ENCODE data around the gene EXOC5.
A peak's percentile ranks its signal among the peaks of the same experiment; 100 is the strongest.

Gene EXOC5

GRCh38 chr14:57168138-57168679 lies 100.5 kb downstream of the EXOC5 start:
- H3K4me3 ChIP-seq (ENCODE audit: low read length) = no peak overlapping the region
- DNase-seq (ENCODE audit: low read depth) = no peak
- no peak for TF ChIP-seq CTCF (conservative IDR thresholded peaks at IDR 0.05; ENCODE audit: low read length)

DNA sequence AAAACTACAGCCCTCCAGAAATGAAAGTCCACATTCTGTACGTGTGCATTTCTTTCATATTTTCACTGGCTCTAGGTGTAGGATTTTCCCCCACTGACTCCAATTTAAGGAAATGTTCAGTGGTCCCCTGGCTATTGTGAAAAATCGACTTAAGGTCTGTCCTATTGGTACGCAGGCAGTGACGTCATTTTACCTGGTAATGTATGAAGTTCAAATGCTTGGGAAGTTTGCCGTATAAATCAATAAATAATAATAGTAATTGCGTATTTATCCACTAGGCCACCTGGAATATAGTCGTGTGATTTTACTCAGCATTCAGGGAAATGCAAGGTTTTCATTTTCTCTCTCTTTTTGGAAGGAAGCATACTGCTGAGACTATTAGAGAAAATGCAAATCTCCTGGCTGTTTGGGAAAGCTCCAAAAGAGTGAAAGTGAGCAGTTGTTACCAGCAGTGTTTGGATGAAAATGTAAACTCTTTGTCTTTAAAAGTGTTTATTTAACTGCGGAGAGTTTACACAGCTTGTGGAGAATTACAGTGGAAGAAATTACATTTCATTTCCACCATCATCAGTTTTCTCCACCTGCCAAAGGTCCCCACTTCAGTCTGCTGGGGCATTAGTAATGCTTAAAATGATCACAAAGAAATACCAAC lies 107.0 kb downstream of the EXOC5 start:
- DNase-seq (ENCODE audit: low read depth) = no peak
- H3K4me3 ChIP-seq (ENCODE audit: low read length) = no peak overlapping the region
- no peak for TF ChIP-seq CTCF (conservative IDR thresholded peaks at IDR 0.05; ENCODE audit: low read length)

- DNase-seq (ENCODE audit: low read depth) = no peak
- TF ChIP-seq CTCF (conservative IDR thresholded peaks at IDR 0.05; ENCODE audit: low read length) = no peak
- no peak overlapping the region for H3K4me3 ChIP-seq (ENCODE audit: low read length)
These were observed 108.4 kb downstream of the EXOC5 start for GRCh38 chr14:57160333-57160732.

DNA sequence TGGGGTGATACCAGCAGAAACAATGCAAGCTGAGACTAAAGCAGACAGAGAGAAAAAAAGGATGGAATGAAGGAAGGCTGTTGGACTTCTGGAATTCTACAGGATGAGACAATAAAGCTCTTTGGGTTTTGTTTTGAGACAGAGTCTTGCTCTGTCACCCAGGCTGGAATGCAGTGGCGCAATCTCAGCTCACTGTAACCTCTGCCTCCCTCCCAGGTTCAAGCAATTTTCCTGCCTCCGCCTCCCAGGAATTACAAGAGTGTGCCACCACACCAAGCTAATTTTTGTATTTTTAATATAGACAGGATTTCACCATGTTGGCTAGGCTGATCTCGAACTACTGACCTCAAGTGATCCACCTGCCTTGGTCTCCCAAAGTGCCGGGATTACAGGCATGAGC lies 115.4 kb downstream of the EXOC5 start:
- DNase-seq (ENCODE audit: low read depth) = peak; percentile 3
- no peak overlapping the region for H3K4me3 ChIP-seq (ENCODE audit: low read length)
- no peak for TF ChIP-seq CTCF (conservative IDR thresholded peaks at IDR 0.05; ENCODE audit: low read length)

Measured in AG10803 (cell line).